VCaP (cell line): ENCODE results near the gene MTHFR.

Source experiments
- H3K27ac ChIP-seq: fragments of 450-650 bp; 2 replicates; pipeline ENCODE4 v1.5.1; 2017
- TF ChIP-seq, protein P1 (sequence below): fragments of 450-650 bp; conservative IDR thresholded peaks from 2 replicates; pipeline ENCODE4 v1.5.1; 2017; ENCODE audit warnings: mild to moderate bottlenecking, moderate library complexity

MTHFR gene

DNA sequence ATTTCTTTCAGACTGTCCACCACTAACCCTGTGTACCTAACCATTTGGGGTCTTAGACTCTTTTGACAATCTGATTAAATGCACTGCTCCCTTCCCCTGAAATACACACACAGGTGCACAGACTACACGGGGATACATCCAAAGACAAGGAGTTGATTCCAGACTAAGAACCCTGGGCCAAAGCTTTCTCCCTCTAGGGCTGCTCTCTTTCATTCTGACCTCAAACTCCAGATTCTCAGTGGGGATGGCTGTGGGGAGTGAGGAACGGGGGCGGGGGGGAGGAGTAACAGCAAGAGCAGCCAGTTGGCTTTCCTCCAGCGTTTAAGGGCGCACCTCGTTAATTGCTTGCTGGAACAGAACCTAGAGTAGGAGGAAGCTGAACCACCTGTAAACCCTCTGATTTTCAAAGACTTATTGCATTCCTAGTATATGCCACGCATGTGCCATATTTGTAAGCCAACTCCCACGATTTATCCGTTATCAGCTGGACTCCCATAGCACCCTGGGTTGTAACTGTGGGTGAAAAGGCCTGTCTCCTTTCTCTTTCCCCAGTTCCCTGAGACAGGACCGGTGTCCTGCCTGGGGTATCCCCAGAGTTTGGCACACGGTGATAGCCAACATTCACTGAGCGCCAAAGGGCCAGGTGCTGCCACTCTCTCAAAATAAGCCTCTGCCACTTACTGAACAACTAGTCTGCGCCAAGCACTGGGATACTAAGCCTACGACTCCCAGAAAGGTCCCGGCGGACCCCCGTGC lies 920 bp downstream of the MTHFR start:
- H3K27ac ChIP-seq: peak overlapping the region; percentile 95
- TF ChIP-seq, protein P1, sequence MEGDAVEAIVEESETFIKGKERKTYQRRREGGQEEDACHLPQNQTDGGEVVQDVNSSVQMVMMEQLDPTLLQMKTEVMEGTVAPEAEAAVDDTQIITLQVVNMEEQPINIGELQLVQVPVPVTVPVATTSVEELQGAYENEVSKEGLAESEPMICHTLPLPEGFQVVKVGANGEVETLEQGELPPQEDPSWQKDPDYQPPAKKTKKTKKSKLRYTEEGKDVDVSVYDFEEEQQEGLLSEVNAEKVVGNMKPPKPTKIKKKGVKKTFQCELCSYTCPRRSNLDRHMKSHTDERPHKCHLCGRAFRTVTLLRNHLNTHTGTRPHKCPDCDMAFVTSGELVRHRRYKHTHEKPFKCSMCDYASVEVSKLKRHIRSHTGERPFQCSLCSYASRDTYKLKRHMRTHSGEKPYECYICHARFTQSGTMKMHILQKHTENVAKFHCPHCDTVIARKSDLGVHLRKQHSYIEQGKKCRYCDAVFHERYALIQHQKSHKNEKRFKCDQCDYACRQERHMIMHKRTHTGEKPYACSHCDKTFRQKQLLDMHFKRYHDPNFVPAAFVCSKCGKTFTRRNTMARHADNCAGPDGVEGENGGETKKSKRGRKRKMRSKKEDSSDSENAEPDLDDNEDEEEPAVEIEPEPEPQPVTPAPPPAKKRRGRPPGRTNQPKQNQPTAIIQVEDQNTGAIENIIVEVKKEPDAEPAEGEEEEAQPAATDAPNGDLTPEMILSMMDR: no peak

DNA sequence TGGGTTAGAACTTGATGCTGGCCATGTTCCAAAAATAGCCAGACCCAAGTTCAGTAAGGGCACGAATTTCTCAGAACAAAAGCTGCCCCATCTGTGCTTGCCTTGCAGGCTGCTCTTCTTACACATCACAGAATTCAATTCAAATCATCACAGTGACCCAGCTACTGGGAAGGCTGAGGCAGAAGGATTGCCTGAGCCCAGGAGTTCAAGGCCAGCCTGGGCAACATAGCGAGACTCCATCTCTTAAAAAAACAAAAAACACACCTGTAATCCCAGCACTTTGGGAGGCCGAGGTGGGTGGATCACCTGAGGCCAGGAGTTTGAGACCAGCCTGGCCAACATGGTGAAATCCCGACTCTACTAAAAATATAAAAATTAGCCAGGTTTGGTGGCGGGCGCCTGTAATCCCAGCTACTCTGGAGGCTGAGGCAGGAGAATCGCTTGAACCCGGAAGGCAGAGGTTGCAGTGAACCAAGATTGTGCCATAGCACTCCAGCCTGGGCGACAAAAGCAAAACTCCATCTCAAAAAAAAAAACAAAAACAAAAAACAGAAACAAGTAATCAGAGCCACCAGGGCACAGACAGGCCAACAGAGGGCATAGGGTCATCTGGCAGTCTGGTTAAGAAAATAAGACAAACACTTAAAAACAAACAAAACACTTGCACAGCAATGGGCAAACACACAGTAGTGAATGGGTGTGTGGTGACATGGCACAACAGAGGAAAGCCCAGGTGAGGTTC lies 1.7 kb downstream of the MTHFR start:
- H3K27ac ChIP-seq: peak overlapping the region; percentile 95

DNA sequence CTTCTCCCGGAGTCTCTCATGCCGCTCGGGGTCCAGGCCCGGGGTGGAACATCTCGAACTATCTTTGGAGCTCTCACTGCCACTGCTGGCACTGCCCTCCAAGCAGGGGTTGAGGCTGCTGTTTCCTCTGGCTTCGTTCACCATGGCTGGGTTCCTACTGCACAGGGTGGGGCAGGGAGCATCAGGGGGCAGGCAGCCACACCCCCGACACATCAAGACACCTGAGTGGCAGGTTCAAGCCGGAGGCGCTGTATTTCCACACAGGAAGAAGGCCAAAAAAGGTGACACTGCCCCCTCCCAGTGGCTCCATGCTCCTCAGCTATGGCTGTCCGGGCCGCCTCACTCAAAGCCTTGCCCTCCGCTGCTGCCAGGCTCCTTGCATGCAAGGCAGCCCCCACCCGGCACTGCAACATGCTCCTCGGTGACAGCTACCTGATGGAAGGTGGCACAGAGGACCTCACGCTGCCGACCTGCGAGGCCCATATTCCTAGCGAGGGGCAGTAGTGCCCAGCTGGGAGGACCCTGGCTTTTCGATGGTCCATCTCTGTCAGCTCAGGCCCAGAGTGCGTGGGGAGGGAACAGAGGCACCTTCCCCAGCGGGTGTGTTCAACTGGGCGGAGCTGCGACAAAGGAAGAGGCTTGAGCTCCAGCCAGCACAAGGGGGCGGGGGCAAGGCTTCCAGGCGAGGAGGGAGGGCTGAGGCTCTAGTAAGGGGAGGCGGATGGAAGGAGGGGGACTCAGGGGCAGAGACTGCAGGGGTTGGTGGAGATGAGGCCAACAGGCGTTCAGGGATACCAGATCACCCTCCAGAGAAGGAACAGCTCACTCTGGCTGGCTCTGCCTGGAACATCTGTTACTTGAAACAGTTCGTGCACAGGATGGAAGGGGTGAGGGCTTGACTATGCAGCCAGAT lies 2.5 kb downstream of the MTHFR start:
- peak overlapping the region; percentile 95 for H3K27ac ChIP-seq
- TF ChIP-seq, protein P1: no peak

DNA sequence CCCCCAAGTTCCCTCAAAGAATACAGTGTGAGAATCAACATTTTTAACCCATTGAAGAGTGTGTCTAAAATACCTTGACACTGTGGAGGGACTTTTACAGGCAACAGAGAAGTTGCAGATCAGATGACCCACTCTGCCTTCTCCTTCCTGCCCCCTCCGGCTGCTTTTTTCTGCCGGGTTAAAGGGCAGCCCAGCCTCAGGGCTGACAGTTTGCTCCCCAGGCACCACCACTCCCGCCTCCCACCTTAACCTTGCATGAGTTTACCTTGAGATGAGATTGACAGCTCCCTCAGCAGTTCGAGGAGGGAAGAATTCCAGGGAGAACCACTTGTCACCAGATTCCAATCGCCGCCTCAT lies 3.2 kb downstream of the MTHFR start:
- TF ChIP-seq, protein P1: no peak
- peak overlapping the region; percentile 95; the same call in 1 of the 2 replicates for H3K27ac ChIP-seq

DNA sequence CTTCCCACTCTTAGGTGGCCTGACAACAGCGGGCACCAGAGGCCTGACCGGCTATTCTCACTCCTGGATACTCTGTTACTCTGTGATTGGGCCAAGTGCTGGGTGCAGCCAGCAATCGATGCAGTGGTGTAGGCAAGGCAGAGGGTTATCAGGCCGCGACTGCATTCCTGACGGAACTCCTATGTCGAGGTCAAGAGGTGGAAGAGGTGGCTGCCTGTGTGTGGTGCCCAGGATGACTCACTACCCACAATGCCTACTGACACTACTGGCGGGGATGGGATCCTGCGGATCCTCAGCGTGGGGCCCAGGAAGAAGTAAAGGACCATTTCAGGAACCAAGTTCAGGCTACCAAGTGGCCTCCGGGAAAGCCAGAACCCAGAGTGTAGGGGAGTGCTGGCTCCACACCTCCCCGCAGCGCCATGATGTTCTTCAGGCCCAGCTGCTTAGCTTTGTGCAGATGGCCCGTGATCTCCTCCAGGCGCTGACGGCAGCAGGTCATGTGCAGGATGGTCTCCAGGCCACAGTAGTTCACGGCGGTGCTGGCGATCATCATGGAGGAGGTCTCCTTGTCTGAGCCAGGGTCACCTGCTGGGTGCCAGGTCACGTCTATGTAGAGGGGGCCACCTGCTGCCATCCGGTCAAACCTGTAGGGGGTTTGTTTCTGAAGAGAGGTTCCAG lies 4.9 kb downstream of the MTHFR start:
- TF ChIP-seq, protein P1: no peak
- no peak overlapping the region for H3K27ac ChIP-seq

DNA sequence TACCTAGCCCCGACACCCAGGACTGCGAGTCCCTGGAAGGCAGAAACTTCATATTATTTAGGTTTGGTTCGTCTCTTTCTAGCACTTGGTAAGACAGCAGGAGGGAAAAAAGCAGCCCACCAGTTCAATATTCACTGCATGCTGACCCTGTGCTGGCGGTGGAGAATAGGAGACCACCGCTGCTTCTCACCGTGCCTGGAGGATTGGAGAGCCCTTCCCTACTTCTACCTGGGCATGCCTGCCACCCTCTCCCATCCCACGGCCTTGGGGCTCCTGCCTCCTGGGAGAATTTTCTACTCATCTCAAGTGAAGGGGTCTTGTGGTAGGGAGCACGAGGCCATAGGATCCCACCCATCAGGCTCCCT lies 5.4 kb downstream of the MTHFR start:
- no peak overlapping the region for H3K27ac ChIP-seq
- TF ChIP-seq, protein P1: no peak

DNA sequence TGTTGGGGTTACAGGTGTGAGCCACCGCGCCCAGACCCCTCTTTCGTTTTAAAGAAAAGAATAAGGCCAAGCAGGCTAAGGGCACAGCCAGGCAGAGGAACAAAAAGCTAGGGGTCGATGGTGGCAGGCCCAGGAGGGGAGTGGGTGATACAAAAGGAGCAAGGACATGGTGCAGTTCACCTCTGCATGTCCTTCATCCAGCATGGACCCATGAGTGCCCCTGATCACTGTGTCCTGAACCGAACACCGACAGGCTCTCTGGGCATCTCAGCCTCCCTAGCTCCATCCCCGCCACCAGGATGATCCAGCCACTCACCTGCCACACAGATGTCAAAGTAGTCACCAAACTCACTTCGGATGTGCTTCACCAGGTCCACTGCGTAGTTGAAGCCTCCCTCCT lies 5.9 kb downstream of the MTHFR start:
- TF ChIP-seq, protein P1: no peak
- no peak overlapping the region for H3K27ac ChIP-seq
